Measurements from ENCODE around the gene TRANK1.
"Not testable (repeated sequence)": the region's sequence is repeated elsewhere in the genome, so short reads cannot be mapped to it uniquely, and the experiment has no call there.

TRANK1 gene

GRCh38 chr3:36945333-36945980 is 603 bp upstream of the TRANK1 start:
- in situ Hi-C loops (cut with HindIII; ENCODE audit: low pct_unique_long_range_greater_than_20kb, low sequenced_read_pairs): no loop called here
- no peak for DNase-seq (ENCODE audit: low read depth in 1 of 2, low spot score in 1 of 2)
- no peak for TF ChIP-seq JUND (IDR thresholded peaks at IDR 0.05; ENCODE audit: low read depth)

GRCh38 chr3:36944012-36944640 is 728 bp downstream of the TRANK1 start:
- no peak for TF ChIP-seq JUND (IDR thresholded peaks at IDR 0.05; ENCODE audit: low read depth)
- DNase-seq (ENCODE audit: low read depth in 1 of 2, low spot score in 1 of 2): peak; percentile 63 to 78
- in situ Hi-C loops (cut with HindIII; ENCODE audit: low pct_unique_long_range_greater_than_20kb, low sequenced_read_pairs): no loop called here

- no peak for DNase-seq (ENCODE audit: low read depth in 1 of 2, low spot score in 1 of 2)
- TF ChIP-seq JUND (IDR thresholded peaks at IDR 0.05; ENCODE audit: low read depth): no peak
- in situ Hi-C loops (cut with HindIII; ENCODE audit: low pct_unique_long_range_greater_than_20kb, low sequenced_read_pairs): no loop called here
Measured at GRCh38 chr3:36943601-36944000, 1.3 kb downstream of the TRANK1 start.

GRCh38 chr3:36942638-36943248 is 2.1 kb downstream of the TRANK1 start:
- in situ Hi-C loops (cut with HindIII; ENCODE audit: low pct_unique_long_range_greater_than_20kb, low sequenced_read_pairs): no loop called here
- no peak for DNase-seq (ENCODE audit: low read depth in 1 of 2, low spot score in 1 of 2)
- TF ChIP-seq JUND (IDR thresholded peaks at IDR 0.05; ENCODE audit: low read depth): no peak

- TF ChIP-seq JUND (IDR thresholded peaks at IDR 0.05; ENCODE audit: low read depth): no peak
- no peak for DNase-seq (ENCODE audit: low read depth in 1 of 2, low spot score in 1 of 2)
- in situ Hi-C loops (cut with HindIII; ENCODE audit: low pct_unique_long_range_greater_than_20kb, low sequenced_read_pairs): no loop called here
Measured at GRCh38 chr3:36941658-36942057, 3.2 kb downstream of the TRANK1 start.

- no peak for TF ChIP-seq JUND (IDR thresholded peaks at IDR 0.05; ENCODE audit: low read depth)
- in situ Hi-C loops (cut with HindIII; ENCODE audit: low pct_unique_long_range_greater_than_20kb, low sequenced_read_pairs): no loop called here
Measured at GRCh38 chr3:36941162-36941561, 3.7 kb downstream of the TRANK1 start.

GRCh38 chr3:36937492-36937891 is 7.4 kb downstream of the TRANK1 start:
- TF ChIP-seq JUND (IDR thresholded peaks at IDR 0.05; ENCODE audit: low read depth): no peak
- in situ Hi-C loops (cut with HindIII; ENCODE audit: low pct_unique_long_range_greater_than_20kb, low sequenced_read_pairs): no loop called here
- DNase-seq (ENCODE audit: low read depth in 1 of 2, low spot score in 1 of 2): no peak

More at GRCh38 chr3:36941162-36941561, 3.7 kb downstream of the TRANK1 start:
- no peak for DNase-seq (ENCODE audit: low read depth in 1 of 2, low spot score in 1 of 2)

- no peak for DNase-seq (ENCODE audit: low read depth in 1 of 2, low spot score in 1 of 2)
- TF ChIP-seq JUND (IDR thresholded peaks at IDR 0.05; ENCODE audit: low read depth): no peak
- in situ Hi-C loops (cut with HindIII; ENCODE audit: low pct_unique_long_range_greater_than_20kb, low sequenced_read_pairs): no loop called here
Measured at GRCh38 chr3:36933540-36934296, 11.1 kb downstream of the TRANK1 start.

- in situ Hi-C loops (cut with HindIII; ENCODE audit: low pct_unique_long_range_greater_than_20kb, low sequenced_read_pairs); DNase-seq (ENCODE audit: low read depth in 1 of 2, low spot score in 1 of 2): not testable (repeated sequence)
Measured at GRCh38 chr3:36931424-36931823, 13.4 kb downstream of the TRANK1 start.

GRCh38 chr3:36928220-36928619 is 16.6 kb downstream of the TRANK1 start:
- DNase-seq (ENCODE audit: low read depth in 1 of 2, low spot score in 1 of 2): no peak
- in situ Hi-C loops (cut with HindIII; ENCODE audit: low pct_unique_long_range_greater_than_20kb, low sequenced_read_pairs): no loop called here
- TF ChIP-seq JUND (IDR thresholded peaks at IDR 0.05; ENCODE audit: low read depth): no peak

GRCh38 chr3:36926292-36926897 is 18.5 kb downstream of the TRANK1 start:
- in situ Hi-C loops (cut with HindIII; ENCODE audit: low pct_unique_long_range_greater_than_20kb, low sequenced_read_pairs): no loop called here
- no peak for TF ChIP-seq JUND (IDR thresholded peaks at IDR 0.05; ENCODE audit: low read depth)
- no peak for DNase-seq (ENCODE audit: low read depth in 1 of 2, low spot score in 1 of 2)

- DNase-seq (ENCODE audit: low read depth in 1 of 2, low spot score in 1 of 2): no peak
- in situ Hi-C loops (cut with HindIII; ENCODE audit: low pct_unique_long_range_greater_than_20kb, low sequenced_read_pairs): no loop called here
- TF ChIP-seq JUND (IDR thresholded peaks at IDR 0.05; ENCODE audit: low read depth): no peak
Measured at GRCh38 chr3:36924744-36925521, 19.9 kb downstream of the TRANK1 start.

All from T47D (cell line).